Measurements from ENCODE around the gene RAPGEF2. TPM values are rescaled to one million over a fixed set of nuclear protein-coding genes. Genes with fewer than 3 reads are reported as not detected.

The RAPGEF2 gene
- total and polyA plus RNA-seq, 10 of the 15 experiments (the other 5 are each of a cell fraction or from before 2014, with no cell fraction given), result 0.31 to 24.0 (median 2.9) TPM

- TF ChIP-seq NKRF (conservative IDR thresholded peaks at IDR 0.05) (no peak), GATAD2B (conservative IDR thresholded peaks at IDR 0.05; ENCODE audit: low read depth) (peak; percentile 48; the same call in 1 of the 2 replicates), POLR2A (IDR thresholded peaks at IDR 0.05; ENCODE audit: low read depth, low read length) (peak; percentile 85), SP1 (IDR thresholded peaks at IDR 0.05; ENCODE audit: low read depth, low read length) (peak; percentile 93), SUZ12 (IDR thresholded peaks at IDR 0.05; ENCODE audit: unreplicated experiment) (no peak), CBX5 (IDR thresholded peaks at IDR 0.05; ENCODE audit: low read depth) (no peak), BHLHE40 (IDR thresholded peaks at IDR 0.05; ENCODE audit: borderline replicate concordance in 1 of 2, low read depth in 2 of 2, low read length in 1 of 2) (peak in 1 of 2 experiments; percentile 16; a peak in 1 of 4 replicates), RAD21 (IDR thresholded peaks at IDR 0.05; ENCODE audit: insufficient read depth, low read depth, low read length) (no peak), YY1 (IDR thresholded peaks at IDR 0.05; ENCODE audit: low read depth, low read length) (0 out of 2 replicates have a peak, but pooled peaks have one; percentile 2), SMAD5 (IDR thresholded peaks at IDR 0.05; ENCODE audit: low read depth) (no peak), ESRRA (IDR thresholded peaks at IDR 0.05; ENCODE audit: low read length) (no peak), LARP7 (IDR thresholded peaks at IDR 0.05) (peak; percentile 36; the same call in 1 of the 2 replicates), HCFC1 (IDR thresholded peaks at IDR 0.05; ENCODE audit: low read length) (no peak), EGR1 (IDR thresholded peaks at IDR 0.05; ENCODE audit: borderline replicate concordance in 1 of 2, low read depth in 2 of 2, low read length in 2 of 2) (0 out of 3 replicates have a peak, but pooled peaks of 1 of the 2 experiments have one; percentile 60), STAT1 (conservative IDR thresholded peaks at IDR 0.05) (0 out of 2 replicates have a peak, but pooled peaks have one; percentile 48), RELB (IDR thresholded peaks at IDR 0.05; ENCODE audit: low read depth) (peak; percentile 29; the same call in 1 of the 2 replicates), HDAC2 (IDR thresholded peaks at IDR 0.05) (no peak), BCL11A (IDR thresholded peaks at IDR 0.05; ENCODE audit: low read depth, low read length) (no peak), TCF12 (IDR thresholded peaks at IDR 0.05; ENCODE audit: low read depth, low read length) (no peak), EED (IDR thresholded peaks at IDR 0.05; ENCODE audit: low read depth) (0 out of 2 replicates have a peak, but pooled peaks have one; percentile 35), ZNF24 (IDR thresholded peaks at IDR 0.05) (no peak), BMI1 (IDR thresholded peaks at IDR 0.05; ENCODE audit: borderline replicate concordance) (peak; percentile 60; the same call in 1 of the 2 replicates)
- TF ChIP-seq, protein P1, sequence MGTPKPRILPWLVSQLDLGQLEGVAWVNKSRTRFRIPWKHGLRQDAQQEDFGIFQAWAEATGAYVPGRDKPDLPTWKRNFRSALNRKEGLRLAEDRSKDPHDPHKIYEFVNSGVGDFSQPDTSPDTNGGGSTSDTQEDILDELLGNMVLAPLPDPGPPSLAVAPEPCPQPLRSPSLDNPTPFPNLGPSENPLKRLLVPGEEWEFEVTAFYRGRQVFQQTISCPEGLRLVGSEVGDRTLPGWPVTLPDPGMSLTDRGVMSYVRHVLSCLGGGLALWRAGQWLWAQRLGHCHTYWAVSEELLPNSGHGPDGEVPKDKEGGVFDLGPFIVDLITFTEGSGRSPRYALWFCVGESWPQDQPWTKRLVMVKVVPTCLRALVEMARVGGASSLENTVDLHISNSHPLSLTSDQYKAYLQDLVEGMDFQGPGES (IDR thresholded peaks at IDR 0.05), result peak; percentile 72; the same call in 1 of the 2 replicates
Observed at GRCh38 chr4:159102622-159103383, at the start of gene RAPGEF2 (continued).
